Activated CD4-positive, alpha-beta T cell treated with anti-CD3 and anti-CD28 coated beads, Interleukin-2, amount 50 U/mL, for 48 hours (primary cell): ENCODE results near the gene GOLT1A.
A peak's percentile ranks its signal among the peaks of the same experiment; 100 is the strongest.

Experiments
- DNase-seq, 2 experiments: peaks; one replicate each; pipeline ENCODE4 v3.0.0-alpha.2; 2020

The GOLT1A gene

GRCh38 chr1:204216880-204217647 lies 3.3 kb upstream of the GOLT1A start:
- no peak for DNase-seq

- DNase-seq: no peak
Measured at GRCh38 chr1:204216236-204216635, 2.4 kb upstream of the GOLT1A start.

- no peak for DNase-seq
Measured at GRCh38 chr1:204212715-204213114, 1.1 kb downstream of the GOLT1A start.

- no peak for DNase-seq
Measured at GRCh38 chr1:204211046-204211445, 2.7 kb downstream of the GOLT1A start.

- DNase-seq: peak; percentile 80 to 83
Measured at GRCh38 chr1:204207136-204207616, 6.6 kb downstream of the GOLT1A start.

GRCh38 chr1:204206121-204206520 lies 7.7 kb downstream of the GOLT1A start:
- DNase-seq: no peak

GRCh38 chr1:204205486-204205885 lies 8.3 kb downstream of the GOLT1A start:
- no peak for DNase-seq

- no peak for DNase-seq
Measured at GRCh38 chr1:204204944-204205343, 8.8 kb downstream of the GOLT1A start.

- no peak for DNase-seq
Measured at GRCh38 chr1:204203206-204203767, 10.5 kb downstream of the GOLT1A start.

GRCh38 chr1:204202481-204202880 lies 11.3 kb downstream of the GOLT1A start:
- no peak for DNase-seq

- DNase-seq: no peak
Measured at GRCh38 chr1:204201348-204202040, 12.3 kb downstream of the GOLT1A start.

GRCh38 chr1:204199579-204199978 lies 14.2 kb downstream of the GOLT1A start:
- DNase-seq: no peak

GRCh38 chr1:204198348-204199340 lies 15.1 kb downstream of the GOLT1A start:
- no peak for DNase-seq

GRCh38 chr1:204197068-204197467 lies 16.7 kb downstream of the GOLT1A start:
- no peak for DNase-seq

GRCh38 chr1:204196068-204196795 lies 17.6 kb downstream of the GOLT1A start, which contains the start of gene KISS1:
Gene KISS1 (minus strand): TSS chr1:204196491. CDS start chr1:204192876, 3,615 bp downstream.
- no peak for DNase-seq

- DNase-seq: no peak
Measured at GRCh38 chr1:204194771-204195170, 19.0 kb downstream of the GOLT1A start.

GRCh38 chr1:204194080-204194479 lies 19.7 kb downstream of the GOLT1A start:
- DNase-seq: no peak

- DNase-seq: no peak
Measured at GRCh38 chr1:204192589-204193352, 21.0 kb downstream of the GOLT1A start.

- no peak for DNase-seq
Measured at GRCh38 chr1:204192046-204192445, 21.7 kb downstream of the GOLT1A start.

GRCh38 chr1:204191456-204191855 lies 22.3 kb downstream of the GOLT1A start:
- no peak for DNase-seq
